ENCODE results near the gene MGST3. TPM values are rescaled to one million over a fixed set of nuclear protein-coding genes. Genes with fewer than 3 reads are reported as not detected.
"Not testable (repeated sequence)": the region's sequence is repeated elsewhere in the genome, so short reads cannot be mapped to it uniquely, and the experiment has no call there.

Gene MGST3
- total RNA-seq, 1 experiment from 2014 or later = 156 TPM

DNA sequence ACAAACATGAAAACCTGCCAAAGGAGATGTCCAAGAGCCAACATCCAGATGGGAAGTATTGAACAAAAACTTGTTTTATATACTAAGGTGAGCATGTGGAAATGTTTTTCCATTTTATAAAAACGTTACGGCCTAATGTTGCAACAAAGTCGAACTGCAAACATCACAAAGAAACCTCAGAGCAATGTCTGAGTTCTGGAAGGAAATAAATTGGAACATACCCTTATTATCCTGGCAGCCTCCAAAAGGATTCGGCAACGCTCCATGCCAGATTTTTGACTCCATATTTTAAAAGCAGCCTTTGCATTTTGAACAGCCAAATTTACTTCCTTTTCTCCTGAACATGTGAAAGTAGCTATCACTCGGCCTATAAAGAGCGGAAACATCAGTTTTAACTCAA is 64.0 kb downstream of the MGST3 start:
- DNase-seq (ENCODE audit: extremely low read depth, low read depth) = no peak

DNA sequence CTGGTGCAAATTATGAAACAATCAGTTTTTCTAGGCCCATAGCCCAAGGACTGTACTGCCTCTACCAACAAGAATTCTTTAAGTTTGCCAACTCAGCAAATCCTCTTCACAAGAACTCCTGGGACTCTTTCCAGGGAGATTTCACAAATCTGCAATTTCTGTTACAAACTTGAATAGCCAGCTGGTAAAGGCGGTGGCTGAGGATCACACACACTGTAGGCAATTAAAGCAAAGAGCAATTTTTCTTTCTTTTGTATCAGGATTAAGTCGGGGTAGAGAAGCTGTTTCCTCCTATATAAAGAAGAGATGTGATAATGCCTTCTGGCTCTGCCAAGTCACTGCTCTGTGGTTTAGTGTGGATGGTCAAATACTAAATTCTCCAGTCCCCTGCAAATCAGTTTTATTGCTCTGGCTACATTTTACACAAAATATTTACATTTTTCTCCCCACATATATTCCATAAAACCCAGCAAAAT is 65.6 kb downstream of the MGST3 start:
- DNase-seq (ENCODE audit: extremely low read depth, low read depth) = no peak

DNA sequence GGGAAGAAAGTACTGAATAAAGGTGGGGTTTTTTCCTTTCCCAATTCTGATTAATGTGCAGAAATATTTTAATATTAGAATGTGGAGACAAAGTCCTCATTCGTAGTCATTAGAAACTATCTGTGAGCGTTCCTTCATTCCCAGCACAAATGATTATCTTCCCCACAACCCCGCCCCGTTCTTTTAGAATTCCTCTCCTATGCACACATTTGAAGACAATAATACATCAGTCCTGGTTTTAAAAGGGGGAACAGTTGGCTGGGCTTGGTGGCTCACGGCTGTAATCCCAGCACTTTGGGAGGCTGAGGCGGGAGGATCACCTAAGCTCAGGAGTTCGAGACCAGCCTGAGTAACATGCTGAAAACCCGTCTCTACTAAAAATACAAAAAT is 66.5 kb downstream of the MGST3 start:
- no peak for DNase-seq (ENCODE audit: extremely low read depth, low read depth)

DNA sequence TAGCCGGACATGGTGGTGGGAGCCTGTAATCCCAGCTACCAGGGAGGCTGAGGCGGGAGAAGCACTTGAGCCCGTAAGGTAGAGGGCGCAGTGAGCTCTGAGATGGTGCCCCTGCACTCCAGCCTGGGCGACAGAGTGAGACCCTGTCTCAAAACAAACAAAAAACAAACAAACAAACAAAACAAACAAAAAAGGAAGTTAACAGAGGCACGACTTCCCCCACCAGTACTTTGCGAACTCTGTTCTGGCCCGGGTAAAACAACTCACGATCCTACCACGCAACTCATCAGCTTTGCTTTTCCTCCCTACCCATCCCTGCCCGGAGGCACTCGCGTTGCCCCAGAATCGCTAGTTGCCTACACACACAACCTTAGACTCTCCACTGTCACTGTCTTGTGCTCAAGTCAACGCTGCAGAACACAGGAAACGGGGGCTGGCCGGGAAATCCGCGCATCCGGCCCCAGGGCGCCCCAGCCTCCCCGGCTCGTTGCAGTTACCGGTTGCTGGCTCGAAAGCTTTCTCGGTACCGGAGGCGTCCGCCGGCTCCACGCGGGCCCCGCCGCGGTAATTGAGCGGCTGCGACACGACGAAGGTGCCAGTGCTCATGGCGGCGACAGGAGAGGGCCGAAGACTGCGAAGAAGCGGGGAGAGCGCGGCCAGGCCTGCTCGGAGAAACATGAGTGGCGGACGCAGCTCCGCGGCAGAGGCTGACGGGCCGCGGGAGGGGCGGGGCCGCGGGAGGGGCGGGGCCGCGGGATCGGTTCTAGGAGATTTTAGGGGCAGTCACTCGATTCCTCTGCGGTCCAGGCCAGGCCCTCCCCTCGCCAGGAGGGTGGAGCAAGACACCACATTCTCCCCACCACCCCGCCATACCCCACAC is 67.1 kb downstream of the MGST3 start, which contains the start of gene ALDH9A1:
TSS of gene ALDH9A1 (minus strand) at position 682 of the 880 bp plus-strand sequence. CDS start at position 678, 4 bp downstream.
- DNase-seq (ENCODE audit: extremely low read depth, low read depth) = peak; percentile 77

DNA sequence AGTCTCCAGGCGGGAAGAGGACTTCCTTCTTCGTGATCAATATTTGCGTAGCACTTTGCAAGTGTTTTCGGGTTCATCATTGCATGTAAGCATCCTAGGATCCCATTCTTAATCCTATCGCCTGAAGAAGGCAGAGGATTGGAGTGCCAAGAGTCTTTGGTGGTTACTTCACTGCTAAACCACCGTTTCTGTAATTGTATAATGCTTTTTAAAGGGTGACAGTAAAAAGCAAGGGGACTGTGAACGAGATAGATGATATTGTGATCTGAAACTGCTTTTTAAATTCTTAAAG is 67.7 kb downstream of the MGST3 start:
- DNase-seq (ENCODE audit: extremely low read depth, low read depth) = no peak

DNA sequence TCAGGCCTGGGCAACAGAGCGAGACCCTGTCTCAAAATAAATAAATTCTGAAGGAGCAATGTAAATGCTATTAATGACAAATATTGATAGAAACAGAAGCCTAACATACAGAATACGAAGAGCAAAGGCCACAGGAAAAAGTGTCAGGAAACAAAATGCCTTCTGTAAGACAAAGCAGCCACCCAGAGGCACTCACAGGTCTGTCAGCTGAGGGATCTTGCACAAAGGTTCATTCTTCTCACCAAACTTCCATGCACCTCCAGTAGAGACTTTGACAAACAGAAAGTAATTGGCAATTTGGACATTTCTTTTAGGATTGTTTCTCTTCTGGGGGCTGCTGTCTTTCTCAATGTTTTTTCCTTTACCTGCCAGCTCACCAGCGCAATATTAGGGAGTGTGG is 68.5 kb downstream of the MGST3 start:
- DNase-seq (ENCODE audit: extremely low read depth, low read depth) = no peak

DNA sequence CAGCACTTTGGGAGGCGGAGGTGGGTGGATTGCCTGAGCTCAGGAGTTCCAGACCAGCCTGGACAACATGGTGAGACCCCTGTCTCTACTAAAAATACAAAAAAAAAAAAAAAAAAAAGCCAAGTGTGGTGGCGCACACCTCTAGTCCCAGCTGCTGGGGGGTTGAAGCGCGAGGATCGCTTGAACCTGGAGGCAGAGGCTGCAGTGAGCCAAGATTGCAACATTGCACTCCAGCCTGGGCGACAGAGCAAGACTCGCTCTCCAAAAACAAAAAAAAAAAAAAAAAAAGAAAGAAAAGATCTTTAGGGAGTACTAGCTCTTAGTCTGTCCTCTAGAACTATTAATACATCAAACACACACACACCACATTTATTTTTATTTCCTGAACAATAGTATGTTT is 70.9 kb downstream of the MGST3 start:
- not testable (repeated sequence) for DNase-seq (ENCODE audit: extremely low read depth, low read depth)

DNA sequence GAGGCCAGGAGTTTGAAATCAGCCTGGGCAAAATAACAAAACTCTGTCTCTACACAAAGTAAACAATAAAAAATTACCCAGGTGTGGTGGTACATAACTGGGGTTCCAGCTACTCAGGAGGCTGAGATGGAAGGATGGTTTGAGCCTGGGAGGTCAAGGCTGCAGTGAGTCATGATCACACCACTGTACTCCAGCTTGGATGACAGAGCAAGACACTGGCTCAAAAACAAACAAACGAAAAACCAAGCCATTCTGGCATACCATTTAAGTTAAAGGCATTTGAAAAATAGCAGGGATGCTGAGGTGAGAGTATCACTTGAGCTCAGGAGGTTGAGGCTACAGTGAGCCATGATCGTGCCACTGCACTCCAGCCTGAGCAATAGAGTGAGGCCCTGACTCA is 72.6 kb downstream of the MGST3 start:
- no peak for DNase-seq (ENCODE audit: extremely low read depth, low read depth)

Other genes starting within 250 kb of the MGST3 start
- not detected in 2 replicates for gene RXRG, start 186.1 kb upstream of the MGST3 start, total RNA-seq (2014; rRNA removed; shearing (Covaris generic))
- gene LRRC52, start 87.2 kb upstream of the MGST3 start, total RNA-seq (2014; rRNA removed; shearing (Covaris generic)) = not detected in 2 replicates
- gene ALDH9A1, start 67.3 kb downstream of the MGST3 start, total RNA-seq (2014; rRNA removed; shearing (Covaris generic)) = 78.5 and 87.8 TPM in 2 replicates
- 120 TPM in 2 replicates for gene TMCO1, start 137.6 kb downstream of the MGST3 start, total RNA-seq (2014; rRNA removed; shearing (Covaris generic))
- gene UCK2, start 196.4 kb downstream of the MGST3 start, total RNA-seq (2014; rRNA removed; shearing (Covaris generic)) = 215 and 219 TPM in 2 replicates

All from NCI-H460 (cell line).